ENCODE measurements around the gene CCNF. TPM values are rescaled to one million over a fixed set of nuclear protein-coding genes. Genes with fewer than 3 reads are reported as not detected.

Gene CCNF
- total and polyA plus RNA-seq, 7 experiments from 2014 or later: 0.41 to 50.1 (median 3.4) TPM

DNA sequence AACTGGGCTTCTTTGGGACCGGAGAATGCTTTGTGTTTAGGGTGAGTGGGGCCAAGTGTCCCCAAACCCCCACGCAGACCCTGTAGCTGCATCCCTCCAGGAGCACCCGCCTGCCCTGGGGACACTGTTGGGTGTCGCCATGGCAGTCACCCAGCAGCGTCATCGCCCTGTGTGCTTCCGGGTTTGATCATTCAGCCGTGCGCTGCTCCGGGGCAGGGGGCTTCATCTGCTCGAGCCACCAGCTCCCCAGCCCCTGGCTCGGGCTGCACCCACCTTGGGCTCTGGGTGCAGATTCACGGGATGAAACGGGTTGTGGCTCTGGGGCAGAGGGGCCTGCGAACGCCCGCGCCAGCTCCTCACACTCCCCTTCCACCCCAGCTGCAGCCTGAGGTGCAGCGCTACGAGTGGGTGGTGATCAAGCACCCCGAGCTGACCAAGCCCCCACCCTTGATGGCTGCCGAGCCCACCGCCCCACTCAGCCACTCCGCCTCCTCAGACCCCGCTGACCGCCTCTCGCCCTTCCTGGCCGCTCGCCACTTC is 70.7 kb downstream of the CCNF start:
- Mint-ChIP-seq H3K27ac (no peak overlapping the region), H3K4me3 (no peak overlapping the region), H3K9me3 (no peaks in the 10 kb centered on the region), H3K27me3 (no peaks in the 10 kb centered on the region), H3K4me1 (peaks cover 0 to 3% (median 0%) of the 10 kb centered on the region in 7 donors), H3K36me3 (peaks cover 0 to 8% (median 0%) of the 10 kb centered on the region in 5 donors)
- no peak for DNase-seq
- Histone ChIP-seq H3K27ac (ENCODE audit: low read depth, low read length) (no peak overlapping the region), H3K4me1 (ENCODE audit: control insufficient read depth in 2 of 2, insufficient read depth in 2 of 2, low read length in 2 of 2) (no peaks in the 10 kb centered on the region), H3K36me3 (ENCODE audit: control insufficient read depth in 2 of 3, insufficient read depth in 3 of 3, low read length in 3 of 3) (peaks cover 0 to 19% (median 0%) of the 10 kb centered on the region in 3 experiments), H3K9me3 (ENCODE audit: control insufficient read depth in 2 of 3, low read length in 3 of 3) (no peaks in the 10 kb centered on the region), H3K4me3 (ENCODE audit: low read length) (no peak overlapping the region), H3K27me3 (ENCODE audit: control insufficient read depth in 2 of 2, insufficient read depth in 2 of 2, low read length in 2 of 2) (no peaks in the 10 kb centered on the region)
- ATAC-seq: no peak
- ChIA-PET CTCF (interaction anchor here (0.7 to 1.2 kb wide), 5 partner anchors 37 to 143 kb away, joined by 3 read pairs; partner anchors contain the start of gene PDPK1), POLR2A (interaction anchor here (3.7 kb wide), 1 partner anchor 14 kb away, joined by 14 read pairs; the partner anchor contains the start of gene ATP6V0C)
- intact Hi-C loops (cut with micrococcal nuclease): no loop called here

DNA sequence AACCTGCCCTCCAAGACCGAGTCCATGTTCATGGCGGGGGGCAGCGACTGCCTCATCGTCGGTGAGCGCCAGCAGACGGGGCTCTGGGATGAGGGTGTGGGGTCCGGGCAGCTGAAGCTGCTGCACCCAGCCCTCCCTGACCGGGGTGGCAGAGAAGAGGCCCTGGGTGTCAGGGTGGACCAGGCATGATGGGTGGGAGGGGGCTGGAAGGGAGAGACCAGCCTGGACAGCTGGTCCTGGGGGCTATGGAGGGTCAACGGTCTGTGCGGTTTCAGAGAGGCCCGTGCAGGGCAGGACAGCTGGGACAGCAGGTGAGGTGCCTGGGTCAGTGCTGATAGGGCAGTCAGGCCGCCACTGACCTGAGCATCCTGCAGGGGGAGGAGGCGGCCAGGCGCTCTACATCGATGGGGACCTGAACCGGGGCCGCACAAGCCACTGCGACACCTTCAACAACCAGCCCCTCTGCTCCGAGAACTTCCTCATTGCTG is 71.2 kb downstream of the CCNF start:
- peaks cover 0 to 19% (median 0%) of the 10 kb centered on the region in 3 experiments for H3K36me3 ChIP-seq (ENCODE audit: control insufficient read depth in 2 of 3, insufficient read depth in 3 of 3, low read length in 3 of 3)
- H3K27ac Mint-ChIP-seq: no peak overlapping the region
- CTCF ChIA-PET: interaction anchor here (0.8 to 2.3 kb wide), 5 partner anchors 37 to 306 kb away, joined by 3 to 20 read pairs (median 3); partner anchors contain the start of gene PDPK1
- H3K9me3 Mint-ChIP-seq: no peaks in the 10 kb centered on the region
- H3K27me3 Mint-ChIP-seq: no peaks in the 10 kb centered on the region
- no peak for ATAC-seq
- H3K27ac ChIP-seq (ENCODE audit: low read depth, low read length): no peak overlapping the region
- H3K9me3 ChIP-seq (ENCODE audit: control insufficient read depth in 2 of 3, low read length in 3 of 3): no peaks in the 10 kb centered on the region
- H3K4me3 ChIP-seq (ENCODE audit: low read length): no peak overlapping the region
- no peaks in the 10 kb centered on the region for H3K4me1 ChIP-seq (ENCODE audit: control insufficient read depth in 2 of 2, insufficient read depth in 2 of 2, low read length in 2 of 2)
- no peak for DNase-seq
- no peaks in the 10 kb centered on the region for H3K27me3 ChIP-seq (ENCODE audit: control insufficient read depth in 2 of 2, insufficient read depth in 2 of 2, low read length in 2 of 2)
- H3K4me1 Mint-ChIP-seq: peaks cover 0 to 3% (median 0%) of the 10 kb centered on the region in 7 donors
- H3K36me3 Mint-ChIP-seq: peaks cover 0 to 8% (median 0%) of the 10 kb centered on the region in 5 donors
- H3K4me3 Mint-ChIP-seq: no peak overlapping the region
- POLR2A ChIA-PET: interaction anchor here (1.1 to 3.7 kb wide), 5 partner anchors 14 to 306 kb away, joined by 4 to 14 read pairs (median 4); partner anchors contain the start of genes AMDHD2, ATP6V0C and ECI1
- intact Hi-C loops (cut with micrococcal nuclease): no loop called here

DNA sequence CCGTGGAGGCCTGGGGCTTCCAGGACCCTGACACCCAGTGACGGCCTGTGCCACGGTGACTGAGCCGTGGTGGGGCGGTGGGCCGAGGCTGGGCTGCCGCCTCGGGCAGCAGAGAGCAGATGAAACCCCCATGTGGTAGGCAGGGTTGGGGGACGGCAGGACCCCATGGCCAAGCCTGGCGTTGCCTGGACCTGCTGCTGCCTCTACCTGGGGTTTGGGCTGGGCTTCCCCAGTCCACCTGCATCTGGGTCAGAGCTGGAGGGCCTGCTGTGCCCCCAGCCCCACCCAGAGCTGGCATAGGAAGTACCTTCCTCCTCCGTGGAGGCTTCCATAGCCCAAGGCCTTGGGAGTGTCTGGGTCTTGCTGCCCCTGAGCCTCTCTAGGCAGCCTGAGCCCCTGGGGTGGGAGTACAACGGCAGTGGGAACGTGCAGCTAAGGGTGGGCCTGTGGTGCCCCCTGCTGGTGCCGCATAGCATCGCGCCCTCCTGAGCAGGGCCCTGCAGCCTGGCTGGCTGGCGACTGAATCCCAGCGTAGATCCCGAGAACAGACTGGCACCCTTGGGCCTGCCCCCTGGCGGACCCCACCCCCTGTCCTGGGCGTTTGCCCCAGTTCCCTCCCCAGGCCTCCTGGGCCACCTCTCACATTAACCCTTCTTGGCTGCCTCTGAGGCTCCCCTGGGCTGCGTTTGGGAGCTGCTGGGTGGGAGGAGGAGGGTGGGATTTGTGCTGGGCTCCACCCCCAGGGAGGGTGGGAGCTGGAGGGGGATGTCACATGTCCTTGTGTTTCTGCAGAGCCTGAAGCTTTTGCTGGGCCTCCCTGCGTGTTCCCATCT is 71.9 kb downstream of the CCNF start:
- H3K27me3 Mint-ChIP-seq: no peaks in the 10 kb centered on the region
- peaks cover 0 to 8% (median 0%) of the 10 kb centered on the region in 5 donors for H3K36me3 Mint-ChIP-seq
- H3K27ac ChIP-seq (ENCODE audit: low read depth, low read length): no peak overlapping the region
- H3K27me3 ChIP-seq (ENCODE audit: control insufficient read depth in 2 of 2, insufficient read depth in 2 of 2, low read length in 2 of 2): no peaks in the 10 kb centered on the region
- no peaks in the 10 kb centered on the region for H3K9me3 Mint-ChIP-seq
- ChIA-PET CTCF (interaction anchor here (0.9 to 2.3 kb wide), 4 partner anchors 8 to 307 kb away, joined by 3 to 20 read pairs (median 4); partner anchors contain the start of gene PDPK1), POLR2A (interaction anchor here (1.1 to 3.7 kb wide), 5 partner anchors 13 to 306 kb away, joined by 4 to 14 read pairs (median 4); partner anchors contain the start of genes AMDHD2, ATP6V0C and ECI1)
- peaks cover 0 to 16% (median 0%) of the 10 kb centered on the region in 3 experiments for H3K36me3 ChIP-seq (ENCODE audit: control insufficient read depth in 2 of 3, insufficient read depth in 3 of 3, low read length in 3 of 3)
- peaks cover 0 to 3% (median 0%) of the 10 kb centered on the region in 7 donors for H3K4me1 Mint-ChIP-seq
- intact Hi-C loops (cut with micrococcal nuclease): loop anchor here (1.0 kb wide), 4 partner anchors 161 to 478 kb away; partner anchors contain the start of genes ABCA3 (in 2 of the 2) and RNPS1 (in 1 of the 2)
- no peaks in the 10 kb centered on the region for H3K9me3 ChIP-seq (ENCODE audit: control insufficient read depth in 2 of 3, low read length in 3 of 3)
- DNase-seq (peak; percentile 64 to 85 (median 74)), ATAC-seq (peak; percentile 97)
- H3K4me1 ChIP-seq (ENCODE audit: control insufficient read depth in 2 of 2, insufficient read depth in 2 of 2, low read length in 2 of 2): no peaks in the 10 kb centered on the region
- H3K4me3 ChIP-seq (ENCODE audit: low read length): no peak overlapping the region
- H3K27ac Mint-ChIP-seq: no peak overlapping the region
- no peak overlapping the region for H3K4me3 Mint-ChIP-seq

DNA sequence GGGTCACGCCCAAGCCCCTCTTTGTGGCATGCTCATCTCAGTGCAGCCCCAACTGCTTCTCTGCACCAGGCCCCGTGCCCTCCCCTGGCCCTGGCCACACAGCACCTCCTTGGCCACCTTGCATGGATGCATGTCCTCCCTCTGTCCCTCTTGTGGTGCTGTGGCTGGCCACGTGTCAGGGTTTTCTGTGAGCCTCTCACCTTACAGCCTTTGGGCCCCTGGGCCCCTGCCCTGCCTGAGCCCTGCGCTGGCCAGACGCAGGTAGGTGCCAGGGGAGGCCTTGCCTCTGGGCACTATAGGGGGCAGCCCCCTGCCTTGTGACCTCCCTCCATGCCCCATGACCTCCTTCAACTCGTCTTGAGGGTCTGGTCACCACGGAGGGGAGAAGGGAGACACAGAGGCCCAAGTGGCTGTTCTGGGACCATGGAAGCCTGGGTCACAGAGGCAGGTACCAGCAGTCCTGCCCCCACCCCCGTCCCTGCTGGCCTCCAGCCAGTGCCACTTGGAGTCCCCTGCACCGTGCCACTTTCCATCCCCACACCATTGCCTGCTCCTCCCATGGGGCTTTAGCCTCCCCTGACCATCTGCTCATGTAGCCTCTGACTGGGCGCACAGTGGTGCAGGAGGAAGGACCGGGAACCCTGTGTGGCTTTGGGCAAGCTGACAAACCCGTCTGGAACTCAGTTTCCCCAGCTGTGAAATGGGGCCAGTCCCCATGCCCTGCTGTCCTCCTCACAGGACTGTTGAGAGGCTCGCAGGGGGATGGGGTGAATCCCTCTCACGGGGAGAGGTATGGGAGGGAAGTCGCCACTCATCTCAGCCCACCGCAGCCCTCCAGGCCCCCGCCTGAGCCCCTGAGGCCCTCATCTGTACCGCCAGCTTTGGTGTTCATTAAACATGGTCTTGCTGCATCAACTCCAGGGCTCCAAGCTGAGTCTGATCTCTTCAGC is 73.0 kb downstream of the CCNF start:
- H3K4me3 Mint-ChIP-seq: no peak overlapping the region
- H3K36me3 Mint-ChIP-seq: peaks cover 0 to 5% (median 0%) of the 10 kb centered on the region in 5 donors
- no peaks in the 10 kb centered on the region for H3K9me3 Mint-ChIP-seq
- Histone ChIP-seq H3K9me3 (ENCODE audit: control insufficient read depth in 2 of 3, low read length in 3 of 3) (no peaks in the 10 kb centered on the region), H3K27me3 (ENCODE audit: control insufficient read depth in 2 of 2, insufficient read depth in 2 of 2, low read length in 2 of 2) (no peaks in the 10 kb centered on the region), H3K36me3 (ENCODE audit: control insufficient read depth in 2 of 3, insufficient read depth in 3 of 3, low read length in 3 of 3) (peaks cover 0 to 5% (median 0%) of the 10 kb centered on the region in 3 experiments), H3K4me3 (ENCODE audit: low read length) (no peak overlapping the region), H3K27ac (ENCODE audit: low read depth, low read length) (no peak overlapping the region), H3K4me1 (ENCODE audit: control insufficient read depth in 2 of 2, insufficient read depth in 2 of 2, low read length in 2 of 2) (no peaks in the 10 kb centered on the region)
- intact Hi-C loops (cut with micrococcal nuclease): loop anchor here (1.0 kb wide), 4 partner anchors 162 to 479 kb away; partner anchors contain the start of genes ABCA3 (in 2 of the 2) and RNPS1 (in 1 of the 2)
- CTCF ChIA-PET: interaction anchor here (0.9 to 2.3 kb wide), 4 partner anchors 9 to 308 kb away, joined by 3 to 20 read pairs (median 6); no protein-coding TSS in a partner anchor
- H3K27ac Mint-ChIP-seq: no peak overlapping the region
- POLR2A ChIA-PET: interaction anchor here (1.3 to 3.7 kb wide), 4 partner anchors 12 to 250 kb away, joined by 4 to 14 read pairs (median 4); partner anchors contain the start of genes AMDHD2, ATP6V0C and ECI1
- peaks cover 0 to 6% (median 0%) of the 10 kb centered on the region in 7 donors for H3K4me1 Mint-ChIP-seq
- ATAC-seq: no peak
- no peak for DNase-seq
- no peaks in the 10 kb centered on the region for H3K27me3 Mint-ChIP-seq

DNA sequence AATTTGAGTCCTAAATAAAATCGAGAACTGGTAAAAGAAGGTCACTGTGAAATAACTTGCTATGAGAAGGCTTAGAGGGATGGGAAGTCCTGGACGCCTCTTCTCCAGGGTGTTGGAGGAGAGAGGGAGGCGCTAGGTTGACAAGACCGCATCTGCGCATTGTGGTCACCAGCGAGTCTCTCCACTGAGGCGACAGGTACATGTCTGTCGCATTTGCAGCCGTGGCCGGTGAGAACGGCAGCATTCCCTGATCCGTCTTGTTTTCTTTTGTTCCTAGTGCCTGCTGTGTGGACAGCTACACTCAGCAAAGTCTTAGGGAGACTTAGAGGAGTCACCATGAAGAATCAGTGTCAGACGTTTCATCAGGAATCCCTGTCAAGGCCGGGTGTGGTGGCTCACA is 76.4 kb downstream of the CCNF start:
- intact Hi-C loops (cut with micrococcal nuclease): no loop called here
- no peaks in the 10 kb centered on the region for H3K9me3 Mint-ChIP-seq
- CTCF ChIA-PET: no interaction called here
- no peak overlapping the region for H3K4me3 Mint-ChIP-seq
- POLR2A ChIA-PET: no interaction called here
- no peaks in the 10 kb centered on the region for H3K4me1 ChIP-seq (ENCODE audit: control insufficient read depth in 2 of 2, insufficient read depth in 2 of 2, low read length in 2 of 2)
- no peak overlapping the region for H3K27ac ChIP-seq (ENCODE audit: low read depth, low read length)
- H3K36me3 Mint-ChIP-seq: no peaks in the 10 kb centered on the region
- H3K4me1 Mint-ChIP-seq: peaks cover 0 to 20% (median 0%) of the 10 kb centered on the region in 7 donors
- no peak overlapping the region for H3K27ac Mint-ChIP-seq
- DNase-seq: peak in 1 of 9 donors; percentile 2
- no peaks in the 10 kb centered on the region for H3K9me3 ChIP-seq (ENCODE audit: control insufficient read depth in 2 of 3, low read length in 3 of 3)
- no peaks in the 10 kb centered on the region for H3K27me3 Mint-ChIP-seq
- H3K36me3 ChIP-seq (ENCODE audit: control insufficient read depth in 2 of 3, insufficient read depth in 3 of 3, low read length in 3 of 3): no peaks in the 10 kb centered on the region
- H3K4me3 ChIP-seq (ENCODE audit: low read length): no peak overlapping the region
- ATAC-seq: no peak
- H3K27me3 ChIP-seq (ENCODE audit: control insufficient read depth in 2 of 2, insufficient read depth in 2 of 2, low read length in 2 of 2): no peaks in the 10 kb centered on the region

All from naive thymus-derived CD4-positive, alpha-beta T cell (primary cell).